Caco-2 (cell line): ENCODE results near the gene BARHL1. TPM values are rescaled to one million over a fixed set of nuclear protein-coding genes. Genes with fewer than 3 reads are reported as not detected.

Experiments used
- BruUV-seq: library from RNA; stranded (reverse); fragments of 400-500 nt; replicated peaks from 2 replicates; lab custom pipeline; 2021; lab: Mats Ljungman, UMichigan
- CTCF ChIA-PET: fragments of 300-600 bp; sonication (Branson Sonifier 250); formaldehyde crosslinking; loops from one replicate; lab custom pipeline; 2022; ENCODE audit warnings: antibody characterized with exemption; lab: Charles Lee
- POLR2A ChIA-PET: fragments of 300-600 bp; sonication (Branson Sonifier 250); formaldehyde crosslinking; loops from one replicate; lab custom pipeline; 2022; ENCODE audit warnings: antibody characterized with exemption; lab: Charles Lee
- DNase-seq, 2 experiments: peaks; one replicate each; pipeline versions ENCODE4 v3.0.0 to v3.0.0-alpha.2; 2020 to 2022
- H3K27me3 ChIP-seq: replicated peaks from 2 replicates; pipeline ENCODE4 v1.6.0; 2011; ENCODE audit warnings: low read length; ENCODE audit not compliant: control insufficient read depth, insufficient read depth
- H3K36me3 ChIP-seq: 2 replicates; pipeline ENCODE4 v1.5.1; 2011; ENCODE audit warnings: low read length; ENCODE audit not compliant: control insufficient read depth, insufficient read depth
- H3K4me1 ChIP-seq: fragments of 250-450 bp; sonication (Bioruptor Pico); 2 replicates; pipeline ENCODE4 v1.5.1; 2020; ENCODE audit warnings: mild to moderate bottlenecking
- H3K4me3 ChIP-seq: 2 replicates; pipeline ENCODE4 v1.5.1; 2011; ENCODE audit warnings: low read depth, mild to moderate bottlenecking, control low read depth, low read length
- H3K9me3 ChIP-seq: fragments of 250-450 bp; sonication (Bioruptor Pico); 2 replicates; pipeline ENCODE4 v1.5.1; 2020; ENCODE audit warnings: mild to moderate bottlenecking, moderate library complexity
- H3K27ac Mint-ChIP-seq: one replicate; pipeline ENCODE4 v1.8.0; 2022; ENCODE audit warnings: mixed read lengths; ENCODE audit not compliant: unreplicated experiment
- H3K27me3 Mint-ChIP-seq: one replicate; pipeline ENCODE4 v1.8.0; 2022; ENCODE audit warnings: mixed read lengths; ENCODE audit not compliant: insufficient read depth, unreplicated experiment
- H3K36me3 Mint-ChIP-seq: one replicate; pipeline ENCODE4 v1.8.0; 2022; ENCODE audit warnings: mild to moderate bottlenecking, mixed read lengths; ENCODE audit not compliant: insufficient read depth, unreplicated experiment
- H3K4me1 Mint-ChIP-seq: one replicate; pipeline ENCODE4 v1.8.0; 2022; ENCODE audit warnings: low read depth, mixed read lengths; ENCODE audit not compliant: unreplicated experiment
- H3K4me3 Mint-ChIP-seq: one replicate; pipeline ENCODE4 v1.8.0; 2022; ENCODE audit warnings: mild to moderate bottlenecking, moderate library complexity, mixed read lengths; ENCODE audit not compliant: unreplicated experiment
- H3K9me3 Mint-ChIP-seq: one replicate; pipeline ENCODE4 v1.8.0; 2022; ENCODE audit warnings: mixed read lengths; ENCODE audit not compliant: unreplicated experiment
- intact Hi-C: fragments of 100-400 bp; cut with micrococcal nuclease; formaldehyde crosslinking; loops from one replicate; pipeline ENCODE4 v1.10.0; 2022; ENCODE audit not compliant: unreplicated experiment
- total RNA-seq: library from RNA; stranded (reverse); gene quantifications from 2 replicates; pipeline ENCODE4 v1.2.3, GENCODE V29; 2022
- TF ChIP-seq, protein P1 (sequence below), 2 experiments: fragments of 200-600 bp in 1 of 2; IDR thresholded peaks; 1 replicate in 1 of 2; 2 replicates in 1 of 2; pipeline versions ENCODE4 v1.5.1 to v1.8.0; 2011 to 2022; ENCODE audit warnings: antibody characterized with exemption in 1 of 2, control low read depth in 1 of 2, inconsistent platforms in 1 of 2, low read depth in 1 of 2, low read length in 1 of 2, mild to moderate bottlenecking in 1 of 2, moderate library complexity in 1 of 2; ENCODE audit not compliant: insufficient read depth in 1 of 2, severe bottlenecking in 1 of 2, unreplicated experiment in 1 of 2

BARHL1 gene
- total RNA-seq, 1 experiment from 2014 or later: not detected

DNA sequence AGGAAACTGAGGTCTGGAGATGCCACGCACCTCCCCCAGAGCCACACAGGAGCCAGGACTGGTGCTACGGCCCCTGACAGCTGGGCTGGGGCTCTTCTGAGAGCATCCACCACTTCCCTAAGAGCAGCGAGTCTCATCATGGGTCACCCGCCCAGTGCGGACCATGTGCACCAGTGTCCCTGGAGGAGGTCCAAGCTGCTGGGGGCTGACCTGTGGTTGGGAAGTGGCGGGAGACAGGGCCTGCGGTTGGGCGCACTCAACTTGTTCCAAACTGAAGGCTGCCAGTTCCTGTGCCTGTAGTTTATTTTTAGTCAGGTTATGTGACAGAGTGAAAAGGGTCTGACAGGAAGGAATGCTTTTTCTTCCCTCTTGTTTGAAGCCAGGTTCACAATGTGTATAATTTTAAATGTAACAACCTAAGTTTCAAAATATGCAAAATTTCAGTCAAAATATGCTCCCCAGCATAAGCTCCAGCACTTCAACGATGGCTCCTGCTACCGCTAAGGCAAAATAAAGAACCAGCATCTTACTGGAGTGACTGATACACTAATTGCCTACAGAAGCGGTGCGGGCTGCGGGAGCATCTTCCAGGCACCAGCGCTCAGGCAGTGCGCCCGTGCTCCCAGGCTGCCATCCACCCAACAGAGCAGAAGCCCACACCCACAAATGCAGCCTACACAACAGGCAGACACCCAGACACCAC, 14.8 kb downstream of the BARHL1 start:
- Histone ChIP-seq H3K36me3 (peaks cover 2% of the 10 kb centered on the region), H3K4me3 (no peak overlapping the region), H3K4me1 (no peaks in the 10 kb centered on the region), H3K9me3 (no peaks in the 10 kb centered on the region), H3K27me3 (no peaks in the 10 kb centered on the region)
- CTCF ChIA-PET: no interaction called here
- peaks cover 20% of the 10 kb centered on the region for H3K36me3 Mint-ChIP-seq
- POLR2A ChIA-PET: no interaction called here
- H3K4me3 Mint-ChIP-seq: no peak overlapping the region
- DNase-seq: no peak
- intact Hi-C loops: no loop called here
- TF ChIP-seq, protein P1, sequence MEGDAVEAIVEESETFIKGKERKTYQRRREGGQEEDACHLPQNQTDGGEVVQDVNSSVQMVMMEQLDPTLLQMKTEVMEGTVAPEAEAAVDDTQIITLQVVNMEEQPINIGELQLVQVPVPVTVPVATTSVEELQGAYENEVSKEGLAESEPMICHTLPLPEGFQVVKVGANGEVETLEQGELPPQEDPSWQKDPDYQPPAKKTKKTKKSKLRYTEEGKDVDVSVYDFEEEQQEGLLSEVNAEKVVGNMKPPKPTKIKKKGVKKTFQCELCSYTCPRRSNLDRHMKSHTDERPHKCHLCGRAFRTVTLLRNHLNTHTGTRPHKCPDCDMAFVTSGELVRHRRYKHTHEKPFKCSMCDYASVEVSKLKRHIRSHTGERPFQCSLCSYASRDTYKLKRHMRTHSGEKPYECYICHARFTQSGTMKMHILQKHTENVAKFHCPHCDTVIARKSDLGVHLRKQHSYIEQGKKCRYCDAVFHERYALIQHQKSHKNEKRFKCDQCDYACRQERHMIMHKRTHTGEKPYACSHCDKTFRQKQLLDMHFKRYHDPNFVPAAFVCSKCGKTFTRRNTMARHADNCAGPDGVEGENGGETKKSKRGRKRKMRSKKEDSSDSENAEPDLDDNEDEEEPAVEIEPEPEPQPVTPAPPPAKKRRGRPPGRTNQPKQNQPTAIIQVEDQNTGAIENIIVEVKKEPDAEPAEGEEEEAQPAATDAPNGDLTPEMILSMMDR (IDR thresholded peaks at IDR 0.05; ENCODE audit: insufficient read depth in 1 of 2, low read depth in 1 of 2, low read length in 1 of 2, severe bottlenecking in 1 of 2, unreplicated experiment in 1 of 2): no peak
- no TSS peak for BruUV-seq
- H3K9me3 Mint-ChIP-seq: no peaks in the 10 kb centered on the region
- no peaks in the 10 kb centered on the region for H3K27me3 Mint-ChIP-seq
- H3K4me1 Mint-ChIP-seq: no peaks in the 10 kb centered on the region
- no peak overlapping the region for H3K27ac Mint-ChIP-seq

DNA sequence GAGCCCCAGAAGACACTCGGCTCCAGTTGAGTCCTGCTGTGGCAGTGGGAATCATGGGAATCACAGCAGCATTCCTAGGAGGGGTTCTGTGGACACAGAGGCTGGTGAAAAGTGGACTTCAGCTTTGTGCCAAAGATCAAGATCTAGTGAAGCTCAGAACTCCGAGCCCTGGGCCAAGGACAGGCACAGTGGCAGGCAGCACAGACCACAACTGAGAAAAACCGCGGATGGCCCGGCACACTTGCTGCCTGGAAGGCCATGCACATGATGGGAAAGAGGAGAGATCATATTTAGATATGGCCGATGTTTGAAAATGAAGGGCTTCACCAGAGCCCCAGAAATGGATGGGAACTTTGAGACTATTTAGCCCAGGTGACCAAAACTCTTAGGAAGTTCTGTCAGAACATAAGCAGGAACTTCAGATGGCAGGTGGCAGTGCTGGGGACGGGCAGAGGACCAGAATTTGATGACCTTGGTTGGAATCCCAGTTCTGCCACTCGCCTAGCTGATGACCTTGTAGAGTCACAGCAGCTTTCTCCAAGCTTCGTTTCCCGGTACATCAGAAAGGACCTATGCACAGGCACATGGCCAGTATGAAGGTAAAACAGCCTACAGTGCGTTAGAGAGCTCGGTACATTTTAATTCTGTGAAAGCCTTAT, 18.0 kb downstream of the BARHL1 start:
- H3K4me1 ChIP-seq: no peaks in the 10 kb centered on the region

DNA sequence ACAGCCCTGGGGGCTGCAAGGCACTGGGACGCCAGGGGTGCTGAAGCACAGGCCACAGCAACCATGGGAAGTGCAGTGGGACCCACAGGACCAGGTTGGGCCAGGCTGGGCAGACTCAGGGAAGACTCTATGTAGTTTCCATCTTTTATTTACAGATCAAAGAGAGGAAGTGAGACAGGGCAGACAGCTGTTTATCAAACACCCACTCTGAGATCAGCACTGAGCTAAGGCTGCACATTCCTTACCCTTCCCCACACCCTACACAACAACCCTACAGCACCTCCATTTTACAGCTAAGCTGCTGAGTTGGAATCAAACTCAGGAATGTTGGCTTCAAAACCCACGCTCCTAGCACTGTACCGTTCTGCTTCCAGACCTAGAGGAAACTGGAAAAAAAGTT, 19.8 kb downstream of the BARHL1 start:
- DNase-seq: no peak
- no peaks in the 10 kb centered on the region for H3K27me3 Mint-ChIP-seq
- ChIA-PET POLR2A (no interaction called here), CTCF (no interaction called here)
- intact Hi-C loops: no loop called here
- H3K4me3 ChIP-seq: no peak overlapping the region
- H3K4me1 Mint-ChIP-seq: no peaks in the 10 kb centered on the region
- H3K4me3 Mint-ChIP-seq: no peak overlapping the region
- H3K36me3 ChIP-seq: peaks cover 2% of the 10 kb centered on the region
- H3K36me3 Mint-ChIP-seq: peaks cover 30% of the 10 kb centered on the region
- no peaks in the 10 kb centered on the region for H3K9me3 Mint-ChIP-seq
- no peak overlapping the region for H3K27ac Mint-ChIP-seq
- no peaks in the 10 kb centered on the region for H3K4me1 ChIP-seq
- BruUV-seq: no TSS peak
- no peaks in the 10 kb centered on the region for H3K27me3 ChIP-seq
- H3K9me3 ChIP-seq: no peaks in the 10 kb centered on the region
- TF ChIP-seq, protein P1 (IDR thresholded peaks at IDR 0.05; ENCODE audit: insufficient read depth in 1 of 2, low read depth in 1 of 2, low read length in 1 of 2, severe bottlenecking in 1 of 2, unreplicated experiment in 1 of 2): no peak

More for the DNA sequence above, 18.0 kb downstream of the BARHL1 start:
- POLR2A ChIA-PET: interaction anchor here (0.6 kb wide), 1 partner anchor 35 kb away, joined by 4 read pairs; no protein-coding TSS in a partner anchor
- intact Hi-C loops: no loop called here
- no peaks in the 10 kb centered on the region for H3K27me3 Mint-ChIP-seq
- TF ChIP-seq, protein P1 (IDR thresholded peaks at IDR 0.05; ENCODE audit: insufficient read depth in 1 of 2, low read depth in 1 of 2, low read length in 1 of 2, severe bottlenecking in 1 of 2, unreplicated experiment in 1 of 2): no peak
- Histone ChIP-seq H3K4me3 (no peak overlapping the region), H3K36me3 (peaks cover 2% of the 10 kb centered on the region), H3K9me3 (no peaks in the 10 kb centered on the region), H3K27me3 (no peaks in the 10 kb centered on the region)
- H3K9me3 Mint-ChIP-seq: no peaks in the 10 kb centered on the region
- H3K4me3 Mint-ChIP-seq: no peak overlapping the region
- no peak for DNase-seq
- H3K27ac Mint-ChIP-seq: no peak overlapping the region
- H3K36me3 Mint-ChIP-seq: peaks cover 25% of the 10 kb centered on the region
- CTCF ChIA-PET: no interaction called here
- no peaks in the 10 kb centered on the region for H3K4me1 Mint-ChIP-seq
- BruUV-seq: no TSS peak
